Muscle layer of duodenum (tissue), 2 donors: ENCODE data around the gene CHRNG.

Source experiments
- H3K27ac ChIP-seq: one replicate; pipeline ENCODE4 v1.7.0; 2013; ENCODE audit warnings: mild to moderate bottlenecking, low read length
- H3K27me3 ChIP-seq: one replicate; pipeline ENCODE4 v1.7.0; 2013; ENCODE audit warnings: low read depth, mild to moderate bottlenecking, control low read depth, low read length
- H3K36me3 ChIP-seq, 2 donors: one replicate each; pipeline ENCODE4 v1.7.0; 2013; ENCODE audit warnings: low read length in 2 of 2, control low read depth in 1 of 2, mild to moderate bottlenecking in 1 of 2; ENCODE audit not compliant: insufficient read depth in 2 of 2, control insufficient read depth in 1 of 2
- H3K4me1 ChIP-seq, 2 donors: one replicate each; pipeline ENCODE4 v1.7.0; 2013; ENCODE audit warnings: low read length in 2 of 2, mild to moderate bottlenecking in 2 of 2, control low read depth in 1 of 2, moderate library complexity in 1 of 2; ENCODE audit not compliant: insufficient read depth in 2 of 2, control insufficient read depth in 1 of 2
- H3K4me3 ChIP-seq, 2 donors: one replicate each; pipeline ENCODE4 v1.7.0; 2013; ENCODE audit warnings: low read length in 2 of 2, low read depth in 1 of 2, mild to moderate bottlenecking in 1 of 2
- H3K9me3 ChIP-seq, 2 donors: one replicate each; pipeline ENCODE4 v1.7.0; 2013; ENCODE audit warnings: low read length in 2 of 2, control low read depth in 1 of 2, mild to moderate bottlenecking in 1 of 2; ENCODE audit not compliant: control insufficient read depth in 1 of 2
- donor health status: healthy.

The CHRNG gene

DNA sequence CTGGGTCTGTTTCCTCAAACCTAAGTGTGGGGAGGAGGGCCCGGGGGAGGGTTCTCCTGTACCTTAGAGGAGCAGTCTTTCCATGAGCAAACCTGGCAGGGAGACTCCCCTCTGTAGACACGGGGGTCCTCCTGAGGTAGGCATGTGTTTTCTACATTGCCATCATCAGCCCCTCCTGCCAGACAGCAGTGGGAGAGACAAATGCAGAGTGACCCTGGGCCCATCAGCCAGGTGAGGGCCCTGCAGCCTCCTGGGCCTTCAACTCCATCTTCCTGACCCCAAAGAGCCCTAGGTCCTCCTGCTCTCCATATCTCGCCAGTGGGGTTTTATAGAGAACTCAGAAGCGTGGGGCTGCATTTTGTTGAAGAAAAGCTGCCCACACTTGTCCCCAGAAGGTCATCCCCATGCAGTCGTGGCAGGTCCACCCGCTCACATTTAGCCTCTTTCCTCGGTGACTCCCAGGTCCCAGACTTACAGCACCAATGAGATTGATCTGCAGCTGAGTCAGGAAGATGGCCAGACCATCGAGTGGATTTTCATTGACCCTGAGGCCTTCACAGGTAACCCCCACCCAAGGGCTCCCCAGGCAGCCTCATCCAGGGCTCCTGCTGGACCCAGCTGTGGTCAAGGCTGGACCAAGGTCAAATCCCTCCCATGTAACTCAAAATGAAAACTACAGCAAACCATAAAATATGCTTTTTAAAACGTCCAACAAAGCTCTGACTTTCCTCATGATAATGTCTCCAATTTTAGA lies 2.6 kb downstream of the CHRNG start:
- H3K36me3 ChIP-seq: peaks cover 0 to 7% of the 10 kb centered on the region in 2 donors
- no peaks in the 10 kb centered on the region for H3K27me3 ChIP-seq
- no peak overlapping the region for H3K4me3 ChIP-seq
- H3K4me1 ChIP-seq: no peaks in the 10 kb centered on the region
- no peaks in the 10 kb centered on the region for H3K9me3 ChIP-seq
- H3K27ac ChIP-seq: no peak overlapping the region

DNA sequence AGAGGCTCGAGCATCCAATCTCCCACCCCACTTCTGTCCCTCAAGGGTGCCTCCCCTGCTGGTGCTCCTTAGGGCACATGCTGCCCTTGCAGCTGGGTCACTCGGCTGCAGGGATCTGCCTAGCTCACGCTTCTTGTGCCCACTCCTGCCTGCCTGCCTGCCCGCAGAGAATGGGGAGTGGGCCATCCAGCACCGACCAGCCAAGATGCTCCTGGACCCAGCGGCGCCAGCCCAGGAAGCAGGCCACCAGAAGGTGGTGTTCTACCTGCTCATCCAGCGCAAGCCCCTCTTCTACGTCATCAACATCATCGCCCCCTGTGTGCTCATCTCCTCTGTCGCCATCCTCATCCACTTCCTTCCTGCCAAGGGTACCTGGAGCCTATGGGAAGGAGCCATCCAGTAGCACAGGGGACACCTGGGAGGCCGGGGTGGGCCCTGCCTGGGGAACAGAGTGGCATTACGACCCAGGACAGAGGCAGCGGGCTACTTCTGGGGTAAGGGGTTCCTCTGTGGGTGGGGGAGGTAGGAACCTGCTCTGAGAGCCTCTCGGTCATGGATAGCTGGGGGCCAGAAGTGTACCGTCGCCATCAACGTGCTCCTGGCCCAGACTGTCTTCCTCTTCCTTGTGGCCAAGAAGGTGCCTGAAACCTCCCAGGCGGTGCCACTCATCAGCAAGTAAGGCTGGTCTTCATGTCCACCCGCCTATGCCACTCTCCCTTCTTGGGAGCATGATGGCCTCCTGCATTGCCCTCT lies 3.4 kb downstream of the CHRNG start:
- Histone ChIP-seq H3K4me3 (no peak overlapping the region), H3K4me1 (no peaks in the 10 kb centered on the region), H3K27ac (no peak overlapping the region)

DNA sequence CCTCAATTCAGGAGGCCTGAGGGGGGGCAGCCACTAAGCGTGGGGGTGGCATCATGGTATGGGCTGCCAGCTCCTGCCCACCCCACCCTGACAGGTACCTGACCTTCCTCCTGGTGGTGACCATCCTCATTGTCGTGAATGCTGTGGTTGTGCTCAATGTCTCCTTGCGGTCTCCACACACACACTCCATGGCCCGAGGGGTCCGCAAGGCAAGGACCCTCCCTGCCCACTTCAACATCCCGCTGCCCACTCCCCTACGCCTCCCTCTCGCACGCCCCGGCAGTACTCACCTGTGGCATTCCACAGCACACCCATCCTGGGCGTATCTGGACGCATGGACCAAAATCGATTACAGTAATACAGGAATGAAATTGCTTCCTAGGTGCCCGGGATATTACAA lies 4.0 kb downstream of the CHRNG start:
- Histone ChIP-seq H3K4me3 (no peak overlapping the region), H3K9me3 (no peaks in the 10 kb centered on the region), H3K27me3 (no peaks in the 10 kb centered on the region), H3K36me3 (peaks cover 0 to 7% of the 10 kb centered on the region in 2 donors), H3K4me1 (no peaks in the 10 kb centered on the region), H3K27ac (no peak overlapping the region)

More for the DNA sequence above, 3.4 kb downstream of the CHRNG start:
- Histone ChIP-seq H3K36me3 (peaks cover 0 to 7% of the 10 kb centered on the region in 2 donors), H3K9me3 (no peaks in the 10 kb centered on the region), H3K27me3 (no peaks in the 10 kb centered on the region)

DNA sequence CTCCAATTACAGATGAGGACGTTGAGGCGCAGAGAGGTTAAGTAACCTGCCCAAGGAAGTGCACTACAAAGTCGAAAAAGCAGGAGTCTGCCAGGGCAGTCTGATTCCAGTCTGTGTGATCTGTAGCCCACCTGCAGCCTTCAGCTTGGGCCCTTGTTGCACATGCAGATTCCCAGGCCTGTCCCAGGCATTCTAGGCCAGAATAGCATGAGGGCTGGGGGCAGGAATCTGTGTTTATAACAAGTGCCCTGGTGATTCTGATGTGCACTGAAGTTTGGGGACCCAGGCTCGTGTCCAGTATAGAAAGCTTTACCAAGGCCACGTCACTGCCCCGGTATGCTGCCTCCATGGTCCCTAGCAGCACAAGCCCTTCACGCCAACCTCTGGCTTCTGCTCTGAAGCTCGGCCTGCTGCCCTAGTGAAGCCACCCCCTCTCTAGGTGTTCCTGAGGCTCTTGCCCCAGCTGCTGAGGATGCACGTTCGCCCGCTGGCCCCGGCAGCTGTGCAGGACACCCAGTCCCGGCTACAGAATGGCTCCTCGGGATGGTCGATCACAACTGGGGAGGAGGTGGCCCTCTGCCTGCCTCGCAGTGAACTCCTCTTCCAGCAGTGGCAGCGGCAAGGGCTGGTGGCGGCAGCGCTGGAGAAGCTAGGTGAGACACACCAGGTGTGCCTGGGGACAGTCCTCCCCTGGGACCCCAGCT lies 4.6 kb downstream of the CHRNG start:
- no peak overlapping the region for H3K27ac ChIP-seq

DNA sequence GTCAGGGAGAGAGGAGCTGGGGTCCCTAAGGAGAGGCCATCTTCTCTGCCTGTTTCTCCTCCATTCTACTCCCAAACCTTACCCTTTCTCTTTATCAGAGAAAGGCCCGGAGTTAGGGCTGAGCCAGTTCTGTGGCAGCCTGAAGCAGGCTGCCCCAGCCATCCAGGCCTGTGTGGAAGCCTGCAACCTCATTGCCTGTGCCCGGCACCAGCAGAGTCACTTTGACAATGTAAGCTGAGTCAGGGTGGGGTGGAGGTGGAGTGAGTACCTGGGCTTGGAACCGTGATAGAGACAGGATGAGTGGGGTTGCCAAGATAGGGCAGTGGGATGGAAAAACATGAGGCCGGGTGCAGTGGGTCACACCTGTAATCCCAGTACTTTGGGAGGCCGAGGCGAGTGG lies 5.2 kb downstream of the CHRNG start:
- H3K4me3 ChIP-seq: no peak overlapping the region
- H3K4me1 ChIP-seq: peaks cover 0 to 3% of the 10 kb centered on the region in 2 donors
- H3K9me3 ChIP-seq: no peaks in the 10 kb centered on the region
- no peak overlapping the region for H3K27ac ChIP-seq
- H3K27me3 ChIP-seq: no peaks in the 10 kb centered on the region
- peaks cover 0 to 7% of the 10 kb centered on the region in 2 donors for H3K36me3 ChIP-seq

More for the DNA sequence above, 4.6 kb downstream of the CHRNG start:
- H3K36me3 ChIP-seq: peaks cover 0 to 7% of the 10 kb centered on the region in 2 donors
- no peaks in the 10 kb centered on the region for H3K27me3 ChIP-seq
- no peaks in the 10 kb centered on the region for H3K9me3 ChIP-seq
- H3K4me1 ChIP-seq: no peaks in the 10 kb centered on the region
- H3K4me3 ChIP-seq: no peak overlapping the region

DNA sequence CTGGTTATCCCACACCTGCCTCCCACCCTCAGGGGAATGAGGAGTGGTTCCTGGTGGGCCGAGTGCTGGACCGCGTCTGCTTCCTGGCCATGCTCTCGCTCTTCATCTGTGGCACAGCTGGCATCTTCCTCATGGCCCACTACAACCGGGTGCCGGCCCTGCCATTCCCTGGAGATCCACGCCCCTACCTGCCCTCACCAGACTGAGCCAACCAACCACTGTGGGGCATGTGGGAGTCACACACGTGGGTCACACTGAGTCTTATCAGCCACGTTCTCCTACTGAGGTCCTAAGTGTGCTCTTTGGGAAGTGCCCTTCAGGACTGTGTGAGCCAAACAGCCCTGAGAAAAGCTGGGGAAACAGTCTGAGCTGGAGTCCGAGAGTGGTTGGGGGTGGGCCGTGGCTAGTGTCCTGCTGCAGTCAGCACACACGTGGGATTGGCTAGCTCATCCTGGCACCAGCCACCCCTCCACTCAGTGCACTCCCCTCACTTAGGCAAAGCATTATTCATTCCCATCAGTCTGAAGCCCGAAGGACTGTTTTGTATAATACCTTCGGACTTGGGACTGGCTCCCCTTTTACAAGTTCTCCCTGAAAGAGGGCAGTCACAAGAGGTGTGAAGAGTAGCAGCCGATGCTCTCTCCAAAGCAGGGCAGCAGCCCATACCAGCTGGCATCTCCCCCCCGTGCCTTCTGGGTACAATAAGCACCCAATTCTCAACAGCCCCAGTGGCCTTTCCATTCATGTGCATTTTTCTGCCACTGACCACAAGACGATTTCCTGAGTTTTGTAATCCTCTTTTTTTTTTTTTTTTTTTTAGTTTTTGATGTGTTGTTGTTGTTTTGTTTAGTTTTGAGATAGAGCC lies 6.3 kb downstream of the CHRNG start:
- H3K36me3 ChIP-seq: peaks cover 0 to 9% of the 10 kb centered on the region in 2 donors
- no peaks in the 10 kb centered on the region for H3K27me3 ChIP-seq
- no peak overlapping the region for H3K27ac ChIP-seq
- no peaks in the 10 kb centered on the region for H3K9me3 ChIP-seq
- H3K4me3 ChIP-seq: no peak overlapping the region
- H3K4me1 ChIP-seq: peaks cover 0 to 4% of the 10 kb centered on the region in 2 donors

DNA sequence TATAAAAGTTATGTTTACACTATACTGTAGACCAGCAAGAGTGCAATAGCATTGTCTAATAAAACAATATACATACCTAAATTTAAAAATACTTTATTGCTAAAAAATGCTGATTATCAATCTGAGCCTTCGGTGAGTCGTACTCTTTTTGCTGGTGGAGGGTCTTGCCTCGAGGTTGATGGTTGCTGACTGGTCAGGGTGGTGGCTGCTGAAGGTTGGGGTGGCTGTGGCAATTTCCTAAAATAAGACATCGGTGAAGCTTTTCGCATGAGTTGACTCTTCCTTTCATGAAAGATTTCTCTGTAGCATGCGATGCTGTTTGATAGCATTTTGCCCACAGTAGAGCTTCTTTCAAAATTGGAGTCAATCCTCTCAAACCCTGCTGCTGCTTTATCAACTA lies 8.5 kb downstream of the CHRNG start:
- Histone ChIP-seq H3K27me3 (no peaks in the 10 kb centered on the region), H3K36me3 (peaks cover 3 to 10% of the 10 kb centered on the region in 2 donors), H3K4me3 (no peak overlapping the region), H3K4me1 (peaks cover 0 to 23% of the 10 kb centered on the region in 2 donors), H3K27ac (no peak overlapping the region), H3K9me3 (no peaks in the 10 kb centered on the region)

DNA sequence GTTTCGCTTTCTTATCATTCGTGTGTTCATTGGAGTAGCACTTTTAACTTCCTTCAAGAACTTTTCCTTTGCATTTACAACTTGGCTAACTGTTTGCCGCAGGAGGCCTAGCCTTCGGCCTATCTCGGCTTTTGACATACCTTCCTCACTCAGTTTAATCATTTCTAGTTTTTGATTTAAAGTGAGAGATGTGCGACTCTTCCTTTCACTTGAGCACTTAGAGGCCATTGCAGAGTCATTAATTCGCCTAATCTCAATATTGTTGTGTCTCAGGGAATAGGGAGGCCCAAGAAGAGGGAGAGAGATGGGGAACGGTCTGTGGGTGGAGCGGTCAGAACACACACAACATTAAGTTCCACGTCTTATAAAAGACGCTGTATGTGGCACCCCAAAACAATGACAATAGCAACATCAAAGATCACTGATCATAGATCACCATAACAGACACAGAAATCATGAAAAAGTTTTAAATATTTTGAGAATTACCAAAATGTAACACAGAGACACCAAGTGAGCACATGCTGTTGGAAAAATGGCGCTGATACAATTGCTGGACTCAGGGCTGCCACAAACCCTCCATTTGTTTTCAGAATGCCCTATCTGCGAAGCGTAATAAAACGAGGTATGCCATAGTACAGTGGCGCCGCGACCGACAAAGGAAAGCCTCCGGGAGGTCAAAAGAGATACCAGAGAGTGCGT lies 10.3 kb downstream of the CHRNG start:
- Histone ChIP-seq H3K9me3 (no peaks in the 10 kb centered on the region), H3K27me3 (no peaks in the 10 kb centered on the region), H3K36me3 (peaks cover 3 to 10% of the 10 kb centered on the region in 2 donors), H3K4me1 (peaks cover 0 to 23% of the 10 kb centered on the region in 2 donors), H3K27ac (peak overlapping the region; percentile 92), H3K4me3 (peak overlapping the region; percentile 87 to 88)

DNA sequence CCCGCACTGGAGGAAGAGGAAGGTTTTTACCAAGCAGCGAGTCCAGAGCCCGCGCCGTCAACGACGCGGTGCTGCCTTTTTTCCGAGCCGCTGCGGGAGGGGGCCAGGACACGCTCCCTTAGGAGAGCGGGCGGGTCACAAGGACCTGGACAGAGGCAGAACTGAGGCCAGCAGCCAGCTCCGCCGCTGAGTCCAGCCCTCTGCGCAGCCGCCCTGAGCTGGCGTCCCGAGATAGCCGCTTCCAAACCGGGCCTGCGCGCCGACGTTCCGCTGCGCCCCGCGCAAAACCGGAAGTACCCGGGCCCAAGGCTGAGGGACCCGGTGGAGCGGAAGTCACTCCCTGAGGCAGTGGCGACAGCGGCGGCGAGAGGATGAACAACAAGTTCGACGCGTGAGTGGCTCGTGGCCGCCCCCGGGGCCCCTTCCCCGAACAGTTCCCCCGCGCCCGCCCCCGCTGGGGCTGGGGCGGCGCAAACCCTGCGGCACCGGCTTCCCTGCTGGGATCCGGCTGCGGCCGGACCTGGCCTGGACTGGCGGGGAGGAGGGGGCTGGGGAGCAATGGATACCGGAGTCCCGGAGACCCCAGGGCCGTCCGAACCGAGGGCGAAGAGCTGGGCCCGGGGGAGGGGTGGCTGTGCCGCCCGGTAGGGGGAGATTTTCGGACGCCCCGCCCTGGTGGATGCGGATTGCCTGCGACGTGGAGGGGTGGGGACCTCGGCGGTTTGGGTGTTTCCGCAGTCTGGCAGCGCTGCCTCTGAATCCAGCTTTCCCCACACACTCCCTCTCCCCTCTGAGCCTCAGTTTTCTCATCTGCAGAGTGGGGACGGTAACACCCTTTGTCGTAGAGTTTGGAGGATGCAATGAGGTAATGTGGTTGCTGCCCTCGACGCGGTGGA lies 11.1 kb downstream of the CHRNG start, which contains the start of the genes EIF4E2 and TIGD1:
EIF4E2 (plus strand) TSS at position 336 of the 896 bp plus-strand sequence; CDS start at position 372, 36 bp downstream.
TIGD1 (minus strand) TSS at position 204 of the 896 bp plus-strand sequence. CDS start 675 bp downstream, outside the sequence.
- Histone ChIP-seq H3K4me1 (peaks cover 0 to 23% of the 10 kb centered on the region in 2 donors), H3K36me3 (peaks cover 3 to 6% of the 10 kb centered on the region in 2 donors)

More for the DNA sequence above, 11.1 kb downstream of the CHRNG start, which contains the start of the genes EIF4E2 and TIGD1:
- Histone ChIP-seq H3K27ac (peak within 1 kb of the TSS; percentile 92), H3K9me3 (no peaks in the 10 kb centered on the region), H3K4me3 (peak within 1 kb of the TSS; percentile 87 to 88), H3K27me3 (no peaks in the 10 kb centered on the region)
